SK-N-SH (cell line): Measurements from ENCODE around the gene AUTS2. TPM values are rescaled to one million over a fixed set of nuclear protein-coding genes. Genes with fewer than 3 reads are reported as not detected.

Source experiments
- CTCF ChIA-PET: fragments of 300-600, 350-600 bp; formaldehyde crosslinking; extraction: SDS; loops from one replicate; lab custom pipeline; 2021; lab: Yijun Ruan, JAX
- POLR2A ChIA-PET: fragments of 350-600 bp; sonication (Branson Sonifier 250); formaldehyde crosslinking; extraction: SDS; loops from one replicate; lab custom pipeline; 2020; ENCODE audit warnings: antibody characterized with exemption, inconsistent platforms; lab: Yijun Ruan, JAX
- DNase-seq: peaks from one replicate; pipeline ENCODE4 v3.0.0; 2012
- H2AFZ ChIP-seq: fragments of 200-600 bp; sonication (generic); 2 replicates; pipeline ENCODE4 v1.8.1; 2016; ENCODE audit warnings: antibody characterized with exemption, mild to moderate bottlenecking, low read depth
- H3F3A ChIP-seq: fragments of 200-600 bp; sonication (generic); replicated peaks from 2 replicates; pipeline ENCODE3; 2016; ENCODE audit warnings: antibody characterized with exemption, mild to moderate bottlenecking; ENCODE audit not compliant: insufficient read depth
- H3K27ac ChIP-seq, 2 experiments: fragments of 200-500 bp in 1 of 2; fragments of 200-600 bp in 1 of 2; sonication (Bioruptor generic) in 1 of 2; sonication (generic), shearing (Covaris generic) in 1 of 2; 2 replicates each; pipeline versions ENCODE4 v1.5.1 to v1.6.1; 2014 to 2016; ENCODE audit warnings: low read depth in 2 of 2, inconsistent platforms in 1 of 2, low read length in 1 of 2, mild to moderate bottlenecking in 1 of 2, mixed read lengths in 1 of 2
- H3K27me3 ChIP-seq: fragments of 200-600 bp; sonication (generic), shearing (Covaris generic); 2 replicates; pipeline ENCODE4 v1.6.1; 2016; ENCODE audit warnings: mixed run types; ENCODE audit not compliant: insufficient read depth
- H3K36me3 ChIP-seq, 2 experiments: fragments of 200-500 bp in 1 of 2; fragments of 200-600 bp in 1 of 2; sonication (Bioruptor generic) in 1 of 2; sonication (generic) in 1 of 2; replicated peaks in 1 of 2; 2 replicates each; pipeline versions ENCODE3 to v1.5.1; 2014 to 2016; ENCODE audit warnings: low read length in 1 of 2, mild to moderate bottlenecking in 1 of 2; ENCODE audit not compliant: insufficient read depth in 2 of 2, control insufficient read depth in 1 of 2
- H3K4me1 ChIP-seq, 2 experiments: fragments of 200-500 bp in 1 of 2; fragments of 200-600 bp in 1 of 2; sonication (Bioruptor generic) in 1 of 2; sonication (generic), shearing (Covaris generic) in 1 of 2; 2 replicates each; pipeline versions ENCODE4 v1.5.1 to v1.6.1; 2014 to 2016; ENCODE audit warnings: low read depth in 1 of 2, low read length in 1 of 2, mixed run types in 1 of 2; ENCODE audit not compliant: insufficient read depth in 2 of 2, control insufficient read depth in 1 of 2
- H3K4me2 ChIP-seq: fragments of 200-600 bp; sonication (generic), shearing (Covaris generic); 2 replicates; pipeline ENCODE4 v1.6.1; 2017; ENCODE audit warnings: mixed run types
- H3K4me3 ChIP-seq, 2 experiments: fragments of 200-500 bp in 1 of 2; fragments of 200-600 bp in 1 of 2; sonication (Bioruptor generic) in 1 of 2; sonication (generic), shearing (Covaris generic) in 1 of 2; 2 replicates each; pipeline versions ENCODE4 v1.5.1 to v1.8.1; 2014 to 2016; ENCODE audit warnings: low read depth in 2 of 2, inconsistent platforms in 1 of 2, low read length in 1 of 2, mild to moderate bottlenecking in 1 of 2, mixed read lengths in 1 of 2, moderate library complexity in 1 of 2
- H3K79me2 ChIP-seq: fragments of 200-600 bp; sonication (generic); 2 replicates; pipeline ENCODE4 v1.8.1; 2017; ENCODE audit warnings: mild to moderate bottlenecking; ENCODE audit not compliant: insufficient read depth
- H3K9ac ChIP-seq: fragments of 200-600 bp; sonication (generic); 2 replicates; pipeline ENCODE4 v1.6.1; 2017; ENCODE audit warnings: mixed run types
- H3K9me2 ChIP-seq: fragments of 200-600 bp; sonication (generic); 2 replicates; pipeline ENCODE4 v1.6.1; 2017; ENCODE audit warnings: mixed run types
- H3K9me3 ChIP-seq: fragments of 200-600 bp; sonication (generic); 2 replicates; pipeline ENCODE4 v1.6.1; 2017; ENCODE audit warnings: mixed run types, mild to moderate bottlenecking, moderate library complexity
- H4K20me1 ChIP-seq: fragments of 200-600 bp; sonication (generic); 2 replicates; pipeline ENCODE4 v1.6.1; 2017; ENCODE audit warnings: mild to moderate bottlenecking, mixed run types; ENCODE audit not compliant: insufficient read depth
- CHD2 ChIP-seq: fragments of 150-350 bp; IDR thresholded peaks from 2 replicates; pipeline ENCODE4 v1.6.1; 2018; ENCODE audit warnings: low read length; ENCODE audit not compliant: partially characterized antibody
- EP300 ChIP-seq, 2 experiments: IDR thresholded peaks; 2 replicates each; pipeline versions ENCODE4 v1.4.0 to v1.6.1; 2012; ENCODE audit warnings: borderline replicate concordance in 1 of 2, low read depth in 1 of 2, low read length in 1 of 2
- FOSL2 ChIP-seq: IDR thresholded peaks from 2 replicates; pipeline ENCODE4 v1.4.0; 2012; ENCODE audit warnings: low read depth, mild to moderate bottlenecking, moderate library complexity, borderline replicate concordance
- FOXJ3 ChIP-seq: sonication (generic); formaldehyde crosslinking; IDR thresholded peaks from 2 replicates; pipeline ENCODE4 v1.5.1; 2020; ENCODE audit warnings: mild to moderate bottlenecking, missing genetic modification reagents
- GABPA ChIP-seq: IDR thresholded peaks from 2 replicates; pipeline ENCODE4 v1.4.0; 2012; ENCODE audit warnings: low read depth, mild to moderate bottlenecking
- GATA2 ChIP-seq: sonication (generic); formaldehyde crosslinking; IDR thresholded peaks from 2 replicates; pipeline ENCODE4 v1.5.0; 2020; ENCODE audit warnings: mild to moderate bottlenecking, missing genetic modification reagents
- JUND ChIP-seq: IDR thresholded peaks from 2 replicates; pipeline ENCODE4 v1.4.0; 2012
- MAX ChIP-seq: IDR thresholded peaks from 2 replicates; pipeline ENCODE4 v1.4.0; 2012; ENCODE audit warnings: low read depth
- MXI1 ChIP-seq: IDR thresholded peaks from 2 replicates; pipeline ENCODE4 v1.6.1; 2012; ENCODE audit warnings: mild to moderate bottlenecking, low read depth, low read length, improper control_type of control experiment
- NFIC ChIP-seq: IDR thresholded peaks from 2 replicates; pipeline ENCODE4 v1.4.0; 2012; ENCODE audit warnings: borderline replicate concordance
- POLR2AphosphoS5 ChIP-seq: IDR thresholded peaks from 2 replicates; pipeline ENCODE4 v1.6.1; 2012; ENCODE audit warnings: low read depth, low read length
- RAD21 ChIP-seq: IDR thresholded peaks from 2 replicates; pipeline ENCODE4 v1.6.1; 2012; ENCODE audit warnings: mild to moderate bottlenecking, low read length
- RXRA ChIP-seq: IDR thresholded peaks from 2 replicates; pipeline ENCODE4 v1.4.0; 2012; ENCODE audit warnings: low read depth, mild to moderate bottlenecking, borderline replicate concordance
- SIN3A ChIP-seq: IDR thresholded peaks from 2 replicates; pipeline ENCODE4 v1.6.1; 2012; ENCODE audit warnings: low read depth, mild to moderate bottlenecking, low read length, moderate library complexity, borderline replicate concordance
- TCF12 ChIP-seq: IDR thresholded peaks from 2 replicates; pipeline ENCODE4 v1.4.0; 2012
- TEAD4 ChIP-seq: IDR thresholded peaks from 2 replicates; pipeline ENCODE4 v1.4.0; 2012; ENCODE audit warnings: mild to moderate bottlenecking, borderline replicate concordance; ENCODE audit not compliant: insufficient read depth
- USF1 ChIP-seq: IDR thresholded peaks from 2 replicates; pipeline ENCODE4 v1.4.0; 2012; ENCODE audit warnings: low read depth, borderline replicate concordance
- ZBTB33 ChIP-seq: IDR thresholded peaks from 2 replicates; pipeline ENCODE4 v1.4.0; 2012; ENCODE audit warnings: low read depth, borderline replicate concordance
- WGBS: methylation state at CpG from one replicate; pipeline ENCODE4 v1.1.6; 2017; ENCODE audit warnings: low lambda C conversion rate; 5-methylcytosine and 5-hydroxymethylcytosine counted together
- polyA plus RNA-seq, 3 experiments: library from polyadenylated mRNA; depleted of rRNA; stranded (reverse); fragments of >200 nt; gene quantifications; 2 replicates each; pipeline ENCODE4 v1.2.3, GENCODE V29; 2012

The AUTS2 gene
- polyA plus RNA-seq, 1 of the 3 experiments (the other 2 are of a cell fraction) = 15.6 TPM

GRCh38 chr7:69597278-69598076 is 798 bp upstream of the AUTS2 start:
- DNase-seq = peak; percentile 79
- ChIA-PET POLR2A (interaction anchor here (0.9 to 1.7 kb wide), 4 partner anchors 10 to 335 kb away, joined by 3 to 4 read pairs (median 4); no protein-coding TSS in a partner anchor), CTCF (interaction anchor here (0.6 to 1.1 kb wide), 2 partner anchors 9 to 227 kb away, joined by 3 read pairs; no protein-coding TSS in a partner anchor)
- H3K79me2 ChIP-seq = peaks cover 34% of the 10 kb centered on the region
- H3K36me3 ChIP-seq = no peaks in the 10 kb centered on the region
- no peaks in the 10 kb centered on the region for H3K9me2 ChIP-seq
- H3K9ac ChIP-seq = peak overlapping the region; percentile 74
- H4K20me1 ChIP-seq = peaks cover 22% of the 10 kb centered on the region
- 3% methylated on average over 16 of the region's 78 CpGs for WGBS
- peak overlapping the region; percentile 98 for H3K4me2 ChIP-seq
- no peaks in the 10 kb centered on the region for H3K27me3 ChIP-seq
- TF ChIP-seq MXI1 = peak; percentile 76
- peak; percentile 89 for TF ChIP-seq MAX
- TF ChIP-seq USF1 = peak; percentile 43; the same call in 1 of the 2 replicates
- 0 out of 2 replicates have a peak, but pooled peaks have one; percentile 23 for TF ChIP-seq NFIC
- TF ChIP-seq EP300 (IDR thresholded peaks at IDR 0.05; ENCODE audit: borderline replicate concordance in 1 of 2, low read depth in 1 of 2, low read length in 1 of 2) = peak in 1 of 2 experiments; percentile 20; a peak in 1 of 4 replicates
- no peak for TF ChIP-seq ZBTB33
- TF ChIP-seq TCF12 = 0 out of 2 replicates have a peak, but pooled peaks have one; percentile 9
- TF ChIP-seq RXRA = no peak
- H3K9me3 ChIP-seq = no peaks in the 10 kb centered on the region
- H3K4me3 ChIP-seq = peak overlapping the region; percentile 69 to 97
- H3K27ac ChIP-seq = peak overlapping the region; percentile 34 to 88
- peak overlapping the region; percentile 98 for H2AFZ ChIP-seq
- H3F3A ChIP-seq = peaks cover 27% of the 10 kb centered on the region
- peaks cover 8 to 18% of the 10 kb centered on the region in 2 experiments for H3K4me1 ChIP-seq

- H3K79me2 ChIP-seq = peaks cover 45% of the 10 kb centered on the region
- POLR2A ChIA-PET = interaction anchor here (1.0 kb wide), 1 partner anchor 333 kb away, joined by 4 read pairs; no protein-coding TSS in a partner anchor
- H3K36me3 ChIP-seq = no peaks in the 10 kb centered on the region
- H3K9ac ChIP-seq = peak overlapping the region; percentile 84
- peak overlapping the region; percentile 89 to 100 for H3K4me3 ChIP-seq
- H3K9me3 ChIP-seq = no peaks in the 10 kb centered on the region
- H3F3A ChIP-seq = peaks cover 27% of the 10 kb centered on the region
- no peak for DNase-seq
- CTCF ChIA-PET = no interaction called here
- peak overlapping the region; percentile 49 to 93 for H3K27ac ChIP-seq
- peaks cover 8 to 23% of the 10 kb centered on the region in 2 experiments for H3K4me1 ChIP-seq
- H3K27me3 ChIP-seq = no peaks in the 10 kb centered on the region
- no peaks in the 10 kb centered on the region for H3K9me2 ChIP-seq
- 2% methylated on average over 40 of the region's 70 CpGs for WGBS
- H2AFZ ChIP-seq = peak overlapping the region; percentile 91
- H3K4me2 ChIP-seq = peak overlapping the region; percentile 96
- H4K20me1 ChIP-seq = peaks cover 34% of the 10 kb centered on the region
- TF ChIP-seq FOSL2 = no peak
- no peak for TF ChIP-seq TEAD4
- TF ChIP-seq JUND = no peak
- no peak for TF ChIP-seq RXRA
- TF ChIP-seq POLR2AphosphoS5 = peak; percentile 43; the same call in 1 of the 2 replicates
- no peak for TF ChIP-seq NFIC
- no peak for TF ChIP-seq RAD21
- TF ChIP-seq CHD2 = no peak
- TF ChIP-seq GATA2 = no peak
- TF ChIP-seq MAX = peak; percentile 30; the same call in 1 of the 2 replicates
- TF ChIP-seq SIN3A = 0 out of 2 replicates have a peak, but pooled peaks have one; percentile 9
- no peak for TF ChIP-seq GABPA
- no peak for TF ChIP-seq FOXJ3
- TF ChIP-seq USF1 = no peak
Observed at GRCh38 chr7:69598487-69599285, 411 bp downstream of the AUTS2 start.
